HPDE6-E6E7 (cell line): Measurements from ENCODE around the gene TYMP.

Source experiments
- DNase-seq: peaks from one replicate; pipeline ENCODE4 v3.0.0; 2011; ENCODE audit warnings: missing footprints; ENCODE audit errors: extremely low spot score

Gene TYMP

GRCh38 chr22:50505776-50506610 lies 23.8 kb downstream of the TYMP start:
- no peak for DNase-seq

GRCh38 chr22:50505276-50505775 lies 24.5 kb downstream of the TYMP start:
- no peak for DNase-seq

- DNase-seq: no peak
Observed at GRCh38 chr22:50504369-50505211, 25.2 kb downstream of the TYMP start.

- no peak for DNase-seq
Observed at GRCh38 chr22:50503475-50504145, 26.2 kb downstream of the TYMP start.

- DNase-seq: no peak
Observed at GRCh38 chr22:50502628-50503474, 27.0 kb downstream of the TYMP start.

GRCh38 chr22:50502096-50502495 lies 27.7 kb downstream of the TYMP start:
- no peak for DNase-seq

GRCh38 chr22:50500452-50500851 lies 29.4 kb downstream of the TYMP start:
- no peak for DNase-seq

- no peak for DNase-seq
Observed at GRCh38 chr22:50498322-50498890, 31.4 kb downstream of the TYMP start.

GRCh38 chr22:50497093-50497492 lies 32.7 kb downstream of the TYMP start:
- no peak for DNase-seq

GRCh38 chr22:50490531-50491308 lies 39.1 kb downstream of the TYMP start:
- DNase-seq: no peak

- DNase-seq: no peak
Observed at GRCh38 chr22:50489363-50490243, 40.2 kb downstream of the TYMP start.

GRCh38 chr22:50488886-50489285 lies 40.9 kb downstream of the TYMP start:
- DNase-seq: no peak

GRCh38 chr22:50488006-50488677 lies 41.7 kb downstream of the TYMP start:
- no peak for DNase-seq

- DNase-seq: no peak
Observed at GRCh38 chr22:50487290-50488005, 42.4 kb downstream of the TYMP start.

GRCh38 chr22:50486561-50487289 lies 43.1 kb downstream of the TYMP start, which contains the start of gene MIOX:
Gene MIOX, plus strand, starts transcription at chr22:50486859. Its CDS starts 39 bp downstream, at chr22:50486898.
- no peak for DNase-seq

GRCh38 chr22:50485221-50486131 lies 44.3 kb downstream of the TYMP start:
- DNase-seq: no peak
